HG02943 (cell line): ENCODE results near the gene CCNK.

ENCODE experiments used
- ATAC-seq: cut with Tn5 transposase; IDR thresholded peaks from one replicate; pipeline ENCODE4 v1.9.1; 2021; ENCODE audit warnings: mild to moderate bottlenecking, low read depth, moderate library complexity; ENCODE audit not compliant: unreplicated experiment

The CCNK gene

DNA sequence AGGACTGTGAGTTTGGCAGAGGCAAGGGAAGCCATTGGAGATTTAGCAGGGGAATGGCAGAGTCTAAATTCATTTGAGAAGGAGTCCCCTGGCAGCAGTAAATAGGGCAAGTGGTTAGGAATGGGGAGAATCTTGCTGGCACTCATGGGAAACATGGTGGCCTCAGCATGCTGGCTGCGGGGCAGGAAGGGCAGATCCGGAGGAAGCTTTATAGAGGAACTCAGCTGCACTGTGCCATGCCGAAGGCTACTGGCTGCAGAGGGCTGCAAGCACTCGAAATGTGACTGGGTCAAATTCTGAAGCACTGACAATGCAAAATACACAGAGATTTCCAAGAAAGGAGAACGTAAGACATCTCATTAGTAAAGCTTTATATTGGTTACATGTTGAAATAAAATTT, 23.9 kb downstream of the CCNK start:
- ATAC-seq, result no peak

- no peak for ATAC-seq
Observed at GRCh38 chr14:99506276-99506675, 25.1 kb downstream of the CCNK start.

DNA sequence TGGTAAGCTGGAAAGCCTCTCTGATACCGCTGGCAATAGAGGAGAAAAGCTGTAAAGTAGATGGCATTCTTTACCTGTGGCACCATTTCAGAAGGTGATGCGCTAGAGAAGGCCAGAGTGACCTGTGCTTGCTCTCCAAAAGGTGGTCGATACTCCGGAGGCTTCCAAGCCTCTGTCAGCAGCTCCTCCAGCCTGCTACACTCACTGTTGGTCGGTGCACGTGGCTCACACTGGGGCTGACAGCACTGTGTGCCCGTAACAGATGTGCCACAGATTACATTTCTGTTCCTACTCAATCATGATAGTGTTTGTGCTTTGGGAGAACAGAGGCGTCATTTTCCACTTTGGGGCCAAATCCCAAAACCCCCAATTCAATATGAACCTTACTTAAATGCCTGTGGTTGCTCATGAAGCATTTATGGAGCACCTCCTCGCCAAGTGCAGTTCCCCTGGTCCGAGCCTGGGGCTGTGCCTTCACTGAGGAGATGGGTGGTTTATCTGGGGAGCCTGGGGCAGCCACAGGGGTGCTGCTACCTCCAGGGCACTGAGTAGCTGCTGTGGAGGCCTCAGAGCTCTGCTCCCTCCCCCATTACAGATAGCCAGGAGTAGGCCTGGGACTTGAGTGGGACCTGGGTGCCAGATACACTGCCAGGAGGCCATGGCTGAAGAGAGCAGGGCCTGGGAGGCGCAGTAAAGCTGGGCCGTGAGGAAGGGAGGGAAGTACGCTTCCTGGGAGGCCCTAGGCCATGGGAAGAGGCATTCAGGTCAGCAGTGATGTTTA, 26.8 kb downstream of the CCNK start:
- no peak for ATAC-seq

- ATAC-seq, result no peak
Observed at GRCh38 chr14:99508896-99509629, 27.9 kb downstream of the CCNK start.

DNA sequence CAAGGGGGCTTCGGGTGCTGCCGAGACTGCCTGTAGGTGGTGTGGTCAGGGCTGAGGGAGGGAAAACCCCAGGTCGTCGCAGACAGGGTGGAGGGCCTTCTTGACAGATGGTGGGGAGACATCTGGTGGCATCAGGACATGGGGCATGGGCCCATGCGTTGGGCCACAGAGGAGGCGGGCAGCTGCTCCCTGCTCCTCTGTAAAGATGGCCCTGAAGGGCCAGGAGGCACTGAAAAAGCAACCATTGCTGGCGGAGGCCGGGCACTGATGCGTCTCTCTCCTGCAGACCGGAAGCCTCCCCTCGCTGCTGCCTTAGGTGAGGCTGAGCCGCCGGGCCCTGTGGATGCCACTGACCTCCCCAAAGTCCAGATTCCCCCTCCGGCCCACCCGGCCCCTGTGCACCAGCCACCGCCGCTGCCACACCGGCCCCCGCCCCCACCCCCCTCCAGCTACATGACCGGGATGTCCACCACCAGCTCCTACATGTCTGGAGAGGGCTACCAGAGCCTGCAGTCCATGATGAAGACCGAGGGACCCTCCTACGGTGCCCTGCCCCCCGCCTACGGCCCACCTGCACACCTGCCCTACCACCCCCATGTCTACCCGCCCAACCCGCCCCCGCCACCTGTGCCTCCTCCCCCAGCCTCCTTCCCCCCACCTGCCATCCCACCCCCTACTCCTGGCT, 28.8 kb downstream of the CCNK start:
- ATAC-seq, result no peak

DNA sequence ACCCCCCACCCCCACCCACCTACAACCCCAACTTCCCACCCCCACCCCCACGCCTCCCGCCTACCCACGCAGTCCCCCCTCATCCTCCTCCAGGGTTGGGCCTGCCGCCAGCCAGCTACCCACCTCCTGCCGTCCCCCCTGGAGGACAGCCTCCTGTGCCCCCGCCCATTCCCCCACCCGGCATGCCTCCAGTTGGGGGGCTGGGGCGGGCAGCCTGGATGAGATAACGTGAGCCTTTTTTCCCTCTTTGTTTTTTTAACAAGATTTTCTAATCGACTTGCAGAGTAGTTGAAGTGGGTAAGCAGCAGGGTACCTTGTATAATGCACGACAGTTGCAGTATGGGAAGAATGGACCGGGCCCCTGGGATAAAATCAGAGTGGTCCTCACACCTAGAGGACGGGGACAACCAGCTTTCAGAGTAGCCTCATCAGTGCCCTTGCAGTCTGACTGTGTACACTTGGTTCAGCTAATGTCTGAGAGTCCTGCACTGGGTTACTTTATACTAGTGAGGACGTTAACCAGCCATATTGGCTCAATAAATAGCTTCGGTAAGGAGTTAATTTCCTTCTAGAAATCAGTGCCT, 29.4 kb downstream of the CCNK start:
- no peak for ATAC-seq

DNA sequence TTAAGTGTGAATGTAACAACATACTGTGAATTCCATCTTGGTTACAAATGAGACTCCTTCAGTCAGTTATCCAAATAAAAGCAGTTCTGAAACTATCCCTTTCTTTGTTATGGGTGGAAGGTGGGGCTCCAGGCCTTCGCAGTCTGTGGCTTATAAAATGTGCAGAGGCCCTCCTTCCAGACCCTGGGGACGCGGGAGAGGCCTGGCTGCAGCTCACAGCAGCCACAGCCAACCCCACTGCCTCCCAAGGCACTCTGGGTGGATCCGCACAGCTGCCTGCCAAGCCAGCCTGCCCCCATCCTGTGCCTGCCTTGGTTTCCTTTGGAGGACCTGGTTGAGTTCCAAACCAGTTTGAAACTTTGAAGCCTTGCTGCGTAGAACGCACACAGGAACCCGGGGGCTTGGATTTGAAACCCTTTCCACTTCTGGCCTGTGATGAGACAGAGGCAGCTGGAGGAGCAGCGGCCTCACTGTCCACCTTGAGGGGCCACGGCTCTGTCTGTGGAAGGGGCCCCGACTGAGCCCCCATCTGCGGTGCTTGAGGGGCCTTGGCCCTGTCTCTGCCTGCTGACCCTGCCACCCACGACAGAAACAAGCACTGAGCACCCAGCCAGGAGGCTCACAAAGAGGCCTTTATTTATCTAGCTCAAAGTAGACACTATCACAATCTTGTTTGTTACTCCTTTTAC, 30.4 kb downstream of the CCNK start:
- ATAC-seq, result no peak

DNA sequence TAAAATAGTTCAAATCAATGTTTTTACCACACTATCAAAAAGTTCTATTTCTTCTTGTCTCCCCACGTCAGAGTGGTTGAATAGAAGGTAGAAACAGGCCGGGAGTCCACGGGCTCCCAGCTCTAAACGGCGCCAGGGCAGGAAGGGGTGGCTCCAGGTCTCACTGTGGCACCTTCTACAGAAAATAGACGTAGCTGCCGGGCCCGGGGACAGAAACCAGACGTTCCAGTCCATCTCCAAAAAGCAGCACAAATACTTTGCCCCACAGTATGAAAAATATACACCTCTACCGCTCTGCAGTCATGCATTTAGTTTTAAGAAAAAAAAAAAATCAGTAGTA, 30.9 kb downstream of the CCNK start:
- ATAC-seq, result no peak

DNA sequence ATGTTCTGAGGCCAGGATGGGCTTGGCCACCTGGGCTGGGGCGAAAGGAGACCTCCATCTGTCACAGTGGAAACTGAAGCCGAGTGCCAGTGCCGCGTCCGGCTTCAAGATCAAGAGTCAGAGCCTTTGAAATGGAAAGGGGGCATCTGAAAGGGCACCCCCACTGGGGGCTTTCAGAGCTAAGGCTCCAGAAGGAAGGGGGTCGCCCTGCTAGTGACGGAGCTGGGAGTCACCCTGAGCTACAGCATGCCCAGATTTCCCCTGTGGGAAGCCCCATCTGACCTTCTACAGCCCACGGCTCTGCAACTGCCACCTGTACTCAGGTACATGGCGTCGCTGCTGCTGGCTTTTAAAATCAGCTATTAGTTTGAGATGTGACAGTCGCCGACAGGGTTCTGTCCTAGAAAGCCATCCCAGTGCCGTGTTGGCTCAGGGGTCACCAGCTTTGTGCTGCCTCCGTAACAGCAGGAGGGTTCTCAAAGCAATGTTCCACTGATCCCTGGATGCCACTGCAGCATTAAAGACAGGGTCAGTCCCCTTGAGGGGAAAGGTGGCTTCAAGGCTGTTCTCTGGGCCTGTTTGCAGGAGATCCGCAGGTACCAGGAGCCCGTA, 31.5 kb downstream of the CCNK start:
- no peak for ATAC-seq

DNA sequence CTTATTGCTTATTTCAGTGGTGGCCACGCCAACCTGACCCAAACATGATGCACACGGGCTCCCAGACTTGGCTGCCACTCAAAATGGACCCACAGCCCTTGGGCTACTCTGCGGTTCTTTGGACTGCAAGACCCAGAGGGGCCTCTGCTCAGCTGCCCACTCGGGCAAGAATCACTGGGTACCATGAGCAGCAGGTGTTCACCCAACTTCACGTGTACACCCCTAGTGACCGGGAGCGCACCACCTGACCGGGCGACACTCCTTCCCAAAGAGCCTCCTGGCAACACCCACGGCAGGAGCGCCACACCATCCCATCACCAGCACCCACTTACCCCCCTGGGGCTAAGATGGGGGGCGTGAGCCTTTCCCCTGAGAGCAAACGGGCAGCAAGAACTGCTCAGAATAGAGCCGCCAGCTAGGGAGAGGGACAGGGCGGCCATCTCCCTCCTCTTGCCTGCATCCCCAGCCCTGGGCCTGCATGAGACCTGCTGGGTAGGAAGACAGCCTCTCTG, 32.0 kb downstream of the CCNK start:
- ATAC-seq, result no peak

- no peak for ATAC-seq
Observed at GRCh38 chr14:99513946-99514551, 32.8 kb downstream of the CCNK start.

DNA sequence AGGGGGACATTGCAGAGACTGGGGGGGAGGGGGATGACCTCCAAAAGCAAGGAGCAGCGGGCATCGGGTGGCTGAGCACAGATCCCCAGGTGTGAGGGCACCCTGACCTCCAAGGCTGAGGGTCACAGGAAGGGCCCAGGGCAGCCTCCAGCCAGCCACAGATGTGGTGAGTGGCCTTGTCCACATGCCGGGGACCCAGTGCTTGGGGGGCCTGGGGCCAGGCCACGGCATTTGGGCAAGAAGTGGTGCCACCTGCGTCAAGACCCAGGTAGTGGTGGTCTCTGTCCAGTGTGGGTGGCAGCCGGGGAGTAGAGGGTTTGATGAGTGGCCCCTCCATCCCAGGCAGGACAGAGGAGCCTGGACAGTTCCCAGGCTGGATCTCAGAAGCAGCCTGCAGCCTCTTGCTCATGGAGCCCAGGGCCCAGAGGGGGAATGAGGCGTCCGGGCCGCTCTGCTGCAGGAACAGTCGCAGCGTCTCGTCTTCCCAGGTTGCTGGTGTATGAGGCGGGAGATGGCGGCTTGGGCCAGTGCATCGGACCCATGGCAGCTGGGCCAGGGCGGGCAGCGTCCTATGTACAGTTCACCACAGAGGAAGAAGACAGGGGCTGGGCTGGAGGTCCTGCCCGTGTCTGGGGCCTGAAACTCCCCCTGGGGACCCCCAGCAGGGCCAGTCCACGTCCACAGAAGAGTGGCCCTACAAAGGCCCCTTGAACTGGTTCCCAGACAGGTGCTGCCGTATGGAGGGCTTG, 33.5 kb downstream of the CCNK start:
- ATAC-seq, result no peak

GRCh38 chr14:99515301-99516155, 34.3 kb downstream of the CCNK start:
- no peak for ATAC-seq

DNA sequence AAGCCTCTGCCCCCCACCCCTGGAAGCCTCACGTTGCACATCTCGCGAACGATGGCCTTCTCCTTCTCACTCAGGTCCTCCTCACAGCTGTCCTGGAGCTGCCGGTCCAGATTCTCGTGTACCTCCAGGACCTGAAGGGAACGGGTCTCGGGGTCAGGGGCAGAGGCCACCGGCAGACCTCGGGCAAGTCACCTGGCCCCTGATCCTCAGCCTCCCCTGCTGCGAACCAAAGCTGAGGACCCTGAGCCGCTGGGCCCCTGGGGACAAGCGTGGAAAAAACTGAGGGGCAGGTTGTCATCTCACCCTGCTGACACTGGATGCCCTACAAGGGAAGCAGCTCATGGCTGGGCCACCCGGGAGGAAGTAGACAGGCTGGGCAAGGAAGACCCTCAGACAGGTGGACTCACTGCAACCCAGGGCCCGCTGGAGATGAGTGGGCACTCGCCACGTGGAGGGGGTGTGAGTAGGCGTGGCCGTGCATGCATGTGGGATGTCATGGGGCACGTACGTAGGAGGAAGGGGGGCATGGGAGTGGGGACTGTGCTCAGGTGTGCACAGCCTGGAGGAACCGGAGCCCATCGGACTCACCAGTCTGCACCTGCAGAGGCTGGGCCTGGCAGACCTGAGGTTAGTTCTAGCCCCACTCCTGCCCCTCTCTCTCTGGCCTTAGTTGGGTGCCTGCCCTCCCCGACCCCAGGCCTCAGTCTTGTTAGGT, 35.1 kb downstream of the CCNK start:
- no peak for ATAC-seq

DNA sequence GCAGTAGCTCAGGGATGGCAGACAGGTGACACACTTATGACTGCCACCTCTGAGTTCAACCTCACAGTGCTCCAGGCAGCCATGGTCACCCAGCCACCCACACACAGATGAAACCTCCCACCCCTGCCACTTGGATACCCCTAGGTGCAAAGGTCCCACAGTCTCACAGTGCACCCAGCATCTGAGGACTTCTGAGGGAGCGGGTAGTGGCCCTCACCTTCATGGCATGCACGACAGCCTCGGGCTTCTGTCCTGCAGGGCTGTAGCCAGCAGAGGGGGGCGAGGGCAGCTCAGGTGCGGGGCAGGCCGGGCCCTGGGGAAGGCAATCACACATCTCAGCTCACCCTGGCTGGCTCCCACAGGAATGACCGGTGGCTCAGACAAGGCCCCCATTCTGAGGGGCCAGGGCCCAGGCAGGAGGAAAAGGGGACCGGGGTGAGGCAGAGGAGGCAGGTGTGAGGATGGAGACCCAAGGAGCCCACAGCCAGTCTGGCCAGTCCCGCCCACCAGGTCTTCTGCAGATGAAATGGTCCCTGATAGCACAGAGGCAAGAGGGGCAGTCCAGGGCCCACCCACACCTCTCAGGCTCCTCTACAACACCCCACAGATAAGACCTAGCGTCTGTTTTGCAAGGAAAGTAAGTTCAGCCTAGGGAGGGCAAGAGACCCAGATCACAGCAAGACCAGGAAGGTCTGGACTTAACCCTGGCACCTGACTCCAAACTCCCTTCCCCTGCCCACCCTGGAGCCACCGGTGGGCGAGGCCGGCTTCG, 35.8 kb downstream of the CCNK start:
- ATAC-seq, result no peak

GRCh38 chr14:99517643-99518381, 36.6 kb downstream of the CCNK start:
- no peak for ATAC-seq
